ENCODE measurements around the gene MECP2. TPM values are rescaled to one million over a fixed set of nuclear protein-coding genes. Genes with fewer than 3 reads are reported as not detected.

Gene MECP2
- total and polyA plus RNA-seq, 12 donors = 14.0 to 39.3 (median 36.2) TPM

- H3K27me3 ChIP-seq = peaks cover 0 to 65% (median 0%) of the 10 kb centered on the region in 7 donors
- peaks cover 0 to 61% (median 33%) of the 10 kb centered on the region in 9 donors for H3K4me1 ChIP-seq
- TF ChIP-seq CTCF (IDR thresholded peaks at IDR 0.05) = no peak
- intact Hi-C loops (cut with DNase I) = no loop called here
- no peaks in the 10 kb centered on the region for H3K9me3 ChIP-seq
- DNase-seq (no peak), ATAC-seq (no peak)
- no peaks in the 10 kb centered on the region for H3K36me3 ChIP-seq
- WGBS, 2 donors = 56 to 61% methylated on average over 1 of the region's 1 CpG
- H3K27ac ChIP-seq = no peak overlapping the region
- no peak overlapping the region for H3K4me3 ChIP-seq
Observed at GRCh38 chrX:154072192-154072591, 25.3 kb downstream of the MECP2 start.

GRCh38 chrX:154068560-154068959, 29.0 kb downstream of the MECP2 start:
- DNase-seq (no peak), ATAC-seq (no peak)
- H3K9me3 ChIP-seq = no peaks in the 10 kb centered on the region
- peaks cover 0 to 57% (median 39%) of the 10 kb centered on the region in 9 donors for H3K4me1 ChIP-seq
- H3K27ac ChIP-seq = no peak overlapping the region
- no peaks in the 10 kb centered on the region for H3K36me3 ChIP-seq
- no peak for TF ChIP-seq CTCF (IDR thresholded peaks at IDR 0.05)
- 94 to 95% methylated on average over 3 of the region's 3 CpGs for WGBS, 2 donors
- intact Hi-C loops (cut with DNase I) = no loop called here
- H3K4me3 ChIP-seq = no peak overlapping the region
- H3K27me3 ChIP-seq = peaks cover 0 to 67% (median 0%) of the 10 kb centered on the region in 7 donors

DNA sequence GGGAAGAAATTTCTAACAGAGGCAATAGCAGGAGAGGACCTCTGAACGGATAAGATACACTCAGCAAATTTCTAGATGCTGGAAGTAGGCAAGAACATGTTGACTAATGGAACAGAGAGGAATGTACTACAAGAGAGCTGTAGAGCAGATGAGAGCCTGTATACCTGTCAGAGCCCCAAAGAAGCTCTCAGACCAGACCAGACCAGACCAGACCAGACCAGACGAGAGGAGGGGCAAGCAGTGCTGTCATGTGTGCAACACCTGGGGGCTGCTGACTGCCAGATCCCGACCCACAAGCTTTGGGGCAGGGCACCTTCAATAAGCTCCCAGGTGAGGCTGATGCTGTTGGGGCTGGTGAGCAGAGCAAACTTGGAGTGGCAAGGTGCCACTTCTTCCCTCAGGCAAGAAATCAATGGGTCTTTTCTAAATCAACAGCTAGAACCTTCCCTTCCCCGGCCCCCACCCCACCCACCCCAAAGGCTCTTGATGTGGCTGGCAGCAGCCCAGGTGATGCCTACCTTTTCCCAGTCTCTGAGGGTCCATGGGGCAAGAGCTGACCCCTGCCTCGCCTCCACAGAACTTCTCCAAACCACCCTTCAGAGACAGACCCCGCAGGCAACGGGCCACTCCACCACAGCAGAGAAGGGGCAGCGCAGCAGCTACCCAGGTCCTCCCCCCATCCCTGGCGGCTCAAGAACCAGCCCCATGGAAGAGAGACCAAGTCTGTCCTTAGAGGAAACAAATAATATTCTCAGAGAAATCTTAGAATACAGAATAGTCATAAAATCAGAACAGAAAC, 32.7 kb downstream of the MECP2 start:
- no peak for DNase-seq
- Histone ChIP-seq H3K36me3 (no peaks in the 10 kb centered on the region), H3K9me3 (no peaks in the 10 kb centered on the region), H3K4me3 (no peak overlapping the region), H3K27me3 (peaks cover 0 to 54% (median 0%) of the 10 kb centered on the region in 7 donors), H3K27ac (no peak overlapping the region), H3K4me1 (peaks cover 3 to 78% (median 53%) of the 10 kb centered on the region in 9 donors)
- TF ChIP-seq CTCF (IDR thresholded peaks at IDR 0.05) = no peak
- 74 to 79% methylated on average over 9 of the region's 9 CpGs for whole genome bisulfite sequencing, 2 donors
- intact Hi-C loops (cut with DNase I) = no loop called here
- peak in 1 of 8 donors; percentile 23 for ATAC-seq

DNA sequence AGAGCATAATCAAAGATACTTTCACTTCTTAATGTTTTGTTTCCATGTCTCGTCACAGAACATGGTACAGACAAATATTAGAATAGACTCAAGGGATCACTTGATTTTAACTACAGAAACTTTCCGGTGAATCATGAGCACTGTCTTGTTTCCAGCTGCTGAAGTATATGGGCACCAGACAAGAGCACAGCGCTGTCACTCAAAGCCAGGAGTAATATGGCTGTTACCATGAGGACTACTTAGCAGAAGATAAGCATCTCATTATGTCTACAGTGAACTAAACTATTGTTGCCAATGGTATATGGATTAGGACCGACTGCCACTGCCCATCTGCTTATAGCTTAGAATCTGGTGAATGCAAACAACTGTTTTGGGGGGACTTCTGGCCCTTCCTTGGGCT, 34.3 kb downstream of the MECP2 start:
- TF ChIP-seq CTCF (IDR thresholded peaks at IDR 0.05) = no peak
- Histone ChIP-seq H3K36me3 (no peaks in the 10 kb centered on the region), H3K27me3 (peaks cover 0 to 64% (median 0%) of the 10 kb centered on the region in 7 donors), H3K27ac (no peak overlapping the region), H3K9me3 (no peaks in the 10 kb centered on the region), H3K4me3 (no peak overlapping the region), H3K4me1 (peaks cover 6 to 94% (median 57%) of the 10 kb centered on the region in 9 donors)
- ATAC-seq = peak in 1 of 8 donors; percentile 35
- DNase-seq = no peak
- intact Hi-C loops (cut with DNase I) = no loop called here
- WGBS, 2 donors = 66% methylated on average over 4 of the region's 4 CpGs
